PC-9 (cell line): ENCODE measurements around the gene PCDHGA8.

Experiments used
- CTCF ChIP-seq: fragments of 200-600 bp; sonication (generic); conservative IDR thresholded peaks from 2 replicates; pipeline ENCODE4 v1.6.1; 2017; ENCODE audit warnings: mixed run types, antibody characterized with exemption, mild to moderate bottlenecking, moderate library complexity
- EZH2 ChIP-seq: fragments of 200-600 bp; sonication (generic); IDR thresholded peaks from 2 replicates; pipeline ENCODE4 v1.8.0; 2017; ENCODE audit warnings: antibody characterized with exemption, low read depth

- TF ChIP-seq CTCF (no peak), EZH2 (no peak)
Measured at GRCh38 chr5:141434006-141434405, 41.6 kb downstream of the PCDHGA8 start.
